GM12878 (cell line): ENCODE data around the gene DMKN. TPM values are rescaled to one million over a fixed set of nuclear protein-coding genes. Genes with fewer than 3 reads are reported as not detected.
"Not testable (repeated sequence)": the region's sequence is repeated elsewhere in the genome, so short reads cannot be mapped to it uniquely, and the experiment has no call there.

Experiments
- ATAC-seq: fragments of 200-7000 bp; cut with Tn5 transposase; 3 replicates; pipeline ENCODE4 v1.9.1; 2020; ENCODE audit warnings: mild to moderate bottlenecking, moderate library complexity
- BruUV-seq: library from RNA; stranded (reverse); fragments of 400-500 nt; replicated peaks from 2 replicates; lab custom pipeline; 2021; lab: Mats Ljungman, UMichigan
- CTCF ChIA-PET: fragments of 300-600 bp; sonication (Branson Sonifier 250); formaldehyde crosslinking; extraction: SDS; loops from one replicate; lab custom pipeline; 2021; ENCODE audit warnings: inconsistent platforms; lab: Yijun Ruan, JAX
- POLR2A ChIA-PET: fragments of 350-600 bp; formaldehyde crosslinking; extraction: SDS; loops from one replicate; lab custom pipeline; 2021; ENCODE audit warnings: inconsistent platforms; lab: Charles Lee
- RAD21 ChIA-PET: fragments of 300-600 bp; sonication (Branson Sonifier 250); formaldehyde crosslinking; loops from one replicate; lab custom pipeline; 2023; ENCODE audit warnings: antibody characterized with exemption; ENCODE audit not compliant: unreplicated experiment; lab: Charles Lee
- SMC1A ChIA-PET: fragments of 300-600 bp; sonication (Branson Sonifier 250); formaldehyde crosslinking; loops from one replicate; lab custom pipeline; 2023; ENCODE audit not compliant: unreplicated experiment, uncharacterized antibody; lab: Charles Lee
- DNase-seq: peaks from one replicate; pipeline ENCODE4 v3.0.0-alpha.2; 2011; ENCODE audit warnings: low read depth, low spot score
- FAIRE-seq: peaks from 3 replicates; lab custom pipeline; 2011; peaks lifted over from hg19 to GRCh38; lab: Jason Lieb, UNC
- H2AFZ ChIP-seq: 2 replicates; pipeline ENCODE4 v1.6.0; 2011; ENCODE audit warnings: low read depth, low read length, control low read depth; ENCODE audit not compliant: control insufficient read depth
- H3K27ac ChIP-seq: 2 replicates; pipeline ENCODE4 v1.5.1; 2011; ENCODE audit warnings: control low read depth; ENCODE audit not compliant: control insufficient read depth, insufficient read depth
- H3K27me3 ChIP-seq, 2 experiments: replicated peaks in 1 of 2; 2 replicates each; pipeline versions ENCODE4 v1.6.0 to v1.6.1; 2011; ENCODE audit warnings: low read length in 1 of 2; ENCODE audit not compliant: control insufficient read depth in 2 of 2, insufficient read depth in 2 of 2
- H3K36me3 ChIP-seq, 2 experiments: 2 replicates each; pipeline ENCODE4 v1.5.1; 2011; ENCODE audit warnings: low read length in 1 of 2; ENCODE audit not compliant: control insufficient read depth in 2 of 2, insufficient read depth in 2 of 2
- H3K4me1 ChIP-seq: 2 replicates; pipeline ENCODE4 v1.6.1; 2011; ENCODE audit warnings: mild to moderate bottlenecking, low read length, moderate library complexity, mixed read lengths; ENCODE audit not compliant: control insufficient read depth, insufficient read depth
- H3K4me2 ChIP-seq: 2 replicates; pipeline ENCODE4 v1.6.0; 2011; ENCODE audit warnings: control low read depth; ENCODE audit not compliant: control insufficient read depth, insufficient read depth
- H3K4me3 ChIP-seq: fragments of 200-600 bp; sonication (generic); 2 replicates; pipeline ENCODE4 v1.5.1; 2016
- H3K79me2 ChIP-seq: 2 replicates; pipeline ENCODE4 v1.6.0; 2011; ENCODE audit warnings: low read length; ENCODE audit not compliant: control insufficient read depth, insufficient read depth
- H3K9ac ChIP-seq: 2 replicates; pipeline ENCODE4 v1.8.0; 2011; ENCODE audit warnings: low read length, control low read depth, mixed read lengths; ENCODE audit not compliant: control insufficient read depth, insufficient read depth
- H3K9me3 ChIP-seq: replicated peaks from 3 replicates; pipeline ENCODE4 v1.5.1; 2011; ENCODE audit warnings: mild to moderate bottlenecking, low read length; ENCODE audit not compliant: control insufficient read depth, insufficient read depth
- H4K20me1 ChIP-seq: 2 replicates; pipeline ENCODE4 v1.6.0; 2011; ENCODE audit not compliant: control insufficient read depth, insufficient read depth
- MEF2B ChIP-seq: fragments of 450-650 bp; IDR thresholded peaks from 2 replicates; pipeline ENCODE4 v1.6.1; 2018; ENCODE audit warnings: mild to moderate bottlenecking, moderate library complexity; ENCODE audit not compliant: partially characterized antibody, poor library complexity, severe bottlenecking
- RB1 ChIP-seq: fragments of 450-650 bp; formaldehyde crosslinking; IDR thresholded peaks from 2 replicates; pipeline ENCODE4 v1.6.1; 2017; ENCODE audit warnings: mild to moderate bottlenecking, borderline replicate concordance
- SMARCA5 ChIP-seq: fragments of 450-650 bp; IDR thresholded peaks from 2 replicates; pipeline ENCODE4 v1.6.1; 2017; ENCODE audit warnings: mild to moderate bottlenecking
- WGBS: methylation state at CpG from one replicate; pipeline ENCODE4 v1.1.6; 2016; ENCODE audit warnings: low lambda C conversion rate; ENCODE audit not compliant: insufficient replicate concordance, insufficient coverage; ENCODE audit errors: missing lambda C conversion rate; 5-methylcytosine and 5-hydroxymethylcytosine counted together
- in situ Hi-C: fragments of 300-500 bp; cut with MboI; formaldehyde crosslinking; loops from 9 replicates; pipeline ENCODE4 v1.14.3; 2018; ENCODE audit warnings: mixed read lengths
- intact Hi-C: fragments of 100-400 bp; cut with micrococcal nuclease; formaldehyde crosslinking; loops from one replicate; pipeline ENCODE4 v1.14.2; 2022; ENCODE audit not compliant: unreplicated experiment
- polyA plus RNA-seq, 11 experiments: library from polyadenylated mRNA; depleted of rRNA in 4 of 11; unstranded in 6 of 11; stranded (reverse) in 5 of 11; fragments of >200 nt; fragmentation: Nextera tagmentation in 4 of 11; fragmentation: Illumina TruSeq in 1 of 11; extraction: Ambion mirVana in 4 of 11; extraction: Trizol in 1 of 11; gene quantifications; 1 replicate in 1 of 11; 2 replicates in 10 of 11; pipeline versions ENCODE4 v1.2.1 to v1.2.3, GENCODE V29; 2011 to 2016; ENCODE audit warnings: inconsistent platforms in 2 of 11, missing spikeins in 2 of 11, low read depth in 1 of 11
- total RNA-seq, 4 experiments: library from RNA; depleted of rRNA in 3 of 4; stranded (reverse); fragments of >200 nt in 3 of 4; fragmentation: Illumina TruSeq in 1 of 4; extraction: Trizol in 1 of 4; gene quantifications; 2 replicates each; pipeline versions ENCODE4 v1.2.1 to v1.2.3, GENCODE V29; 2013 to 2021
- TF ChIP-seq, protein P1 (sequence below): fragments of 450-650 bp; IDR thresholded peaks from 2 replicates; pipeline ENCODE4 v1.6.1; 2016; ENCODE audit warnings: mild to moderate bottlenecking

DMKN gene
- total and polyA plus RNA-seq, 10 of the 15 experiments (the other 5 are each of a cell fraction or from before 2014, with no cell fraction given) = 36.4 to 114 (median 58.6) TPM

- intact Hi-C loops = loop anchor here (1.0 kb wide), 1 partner anchor 12 kb away; no protein-coding TSS in a partner anchor
- WGBS = 24% methylated on average over 7 of the region's 7 CpGs
- ChIA-PET RAD21 (interaction anchor here (0.7 to 8.3 kb wide), 22 partner anchors 8 to 143 kb away, joined by 3 to 110 read pairs (median 8); partner anchors contain the start of genes FFAR1, FFAR2 and FFAR3), SMC1A (interaction anchor here (0.6 to 17.4 kb wide), 26 partner anchors 12 to 189 kb away, joined by 3 to 237 read pairs (median 7); partner anchors contain the start of genes CD22, FFAR1, FFAR2 and FFAR3), CTCF (interaction anchor here (0.9 to 8.5 kb wide), 20 partner anchors 9 to 150 kb away, joined by 3 to 86 read pairs (median 5); partner anchors contain the start of genes FFAR1 and FFAR3), POLR2A (interaction anchor here (0.7 to 4.4 kb wide), 14 partner anchors 11 to 248 kb away, joined by 3 to 37 read pairs (median 10); partner anchors contain the start of genes FFAR1 and FFAR2)
- H4K20me1 ChIP-seq, H3K9me3 ChIP-seq, H2AFZ ChIP-seq, FAIRE-seq, BruUV-seq, in situ Hi-C loops, H3K9ac ChIP-seq, H3K27me3 ChIP-seq, H3K4me3 ChIP-seq, H3K79me2 ChIP-seq, DNase-seq, ATAC-seq, H3K36me3 ChIP-seq: not testable (repeated sequence)
- Histone ChIP-seq H3K27ac (peak overlapping the region; percentile 53; the same call in 1 of the 2 replicates), H3K4me2 (peak overlapping the region; percentile 39), H3K4me1 (peaks cover 52% of the 10 kb centered on the region)
- peak; percentile 27; the same call in 1 of the 2 replicates for TF ChIP-seq SMARCA5
- peak; percentile 12 for TF ChIP-seq MEF2B
- TF ChIP-seq, protein P1, sequence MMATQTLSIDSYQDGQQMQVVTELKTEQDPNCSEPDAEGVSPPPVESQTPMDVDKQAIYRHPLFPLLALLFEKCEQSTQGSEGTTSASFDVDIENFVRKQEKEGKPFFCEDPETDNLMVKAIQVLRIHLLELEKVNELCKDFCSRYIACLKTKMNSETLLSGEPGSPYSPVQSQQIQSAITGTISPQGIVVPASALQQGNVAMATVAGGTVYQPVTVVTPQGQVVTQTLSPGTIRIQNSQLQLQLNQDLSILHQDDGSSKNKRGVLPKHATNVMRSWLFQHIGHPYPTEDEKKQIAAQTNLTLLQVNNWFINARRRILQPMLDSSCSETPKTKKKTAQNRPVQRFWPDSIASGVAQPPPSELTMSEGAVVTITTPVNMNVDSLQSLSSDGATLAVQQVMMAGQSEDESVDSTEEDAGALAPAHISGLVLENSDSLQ = 0 out of 2 replicates have a peak, but pooled peaks have one; percentile 3
- 0 out of 2 replicates have a peak, but pooled peaks have one; percentile 19 for TF ChIP-seq RB1
Measured at GRCh38 chr19:35462956-35463355, 50.5 kb downstream of the DMKN start.
